Small intestine (tissue), 7 donors: ENCODE data around the gene RANBP1. TPM values are rescaled to one million over a fixed set of nuclear protein-coding genes. Genes with fewer than 3 reads are reported as not detected.

Source experiments
- DNase-seq, 2 donors: peaks; one replicate each; pipeline versions ENCODE4 v3.0.0 to v3.0.0-alpha.2; 2013
- FAIRE-seq: peaks from 2 replicates; lab custom pipeline; 2012; peaks lifted over from hg19 to GRCh38; lab: Jason Lieb, UNC
- H3K27ac ChIP-seq, 3 donors: one replicate each; pipeline ENCODE4 v1.5.1; 2013; ENCODE audit warnings: low read length in 2 of 3, mild to moderate bottlenecking in 2 of 3, control low read depth in 1 of 3, inconsistent platforms in 1 of 3, low read depth in 1 of 3, moderate library complexity in 1 of 3
- H3K27me3 ChIP-seq, 3 donors: one replicate each; pipeline ENCODE4 v1.6.1; 2013; ENCODE audit warnings: low read length in 3 of 3, inconsistent platforms in 1 of 3; ENCODE audit not compliant: control insufficient read depth in 3 of 3, insufficient read depth in 3 of 3
- H3K36me3 ChIP-seq, 3 donors: one replicate each; pipeline ENCODE4 v1.6.1; 2013; ENCODE audit warnings: low read length in 3 of 3, inconsistent platforms in 1 of 3, low read depth in 1 of 3, mild to moderate bottlenecking in 1 of 3, moderate library complexity in 1 of 3; ENCODE audit not compliant: control insufficient read depth in 3 of 3, insufficient read depth in 2 of 3
- H3K4me1 ChIP-seq, 3 donors: one replicate each; pipeline ENCODE4 v1.6.1; 2013; ENCODE audit warnings: low read length in 2 of 3, inconsistent platforms in 1 of 3, low read depth in 1 of 3, mild to moderate bottlenecking in 1 of 3, moderate library complexity in 1 of 3; ENCODE audit not compliant: control insufficient read depth in 3 of 3, insufficient read depth in 2 of 3
- H3K4me3 ChIP-seq, 3 donors: one replicate each; pipeline ENCODE4 v1.5.1; 2013; ENCODE audit warnings: low read length in 3 of 3, control low read depth in 1 of 3, inconsistent platforms in 1 of 3, low read depth in 1 of 3, mild to moderate bottlenecking in 1 of 3, moderate library complexity in 1 of 3
- H3K9me3 ChIP-seq, 2 donors: one replicate each; pipeline ENCODE4 v1.6.1; 2013; ENCODE audit warnings: low read depth in 1 of 2, low read length in 1 of 2; ENCODE audit not compliant: control insufficient read depth in 2 of 2, insufficient read depth in 1 of 2
- WGBS, 3 donors: extraction: QIAGEN DNeasy Blood & Tissue Kit; methylation state at CpG; one replicate each; pipeline ENCODE4 v1.1.7; 2013; 5-methylcytosine and 5-hydroxymethylcytosine counted together
- polyA plus RNA-seq, 4 donors: library from polyadenylated mRNA; stranded (reverse) in 3 of 4; unstranded in 1 of 4; fragments of 200-250 nt in 3 of 4; fragments of 120-200 nt in 1 of 4; gene quantifications; one replicate each; pipeline versions ENCODE4 v1.2.1 to v1.2.3, GENCODE V29; 2013
- donor health status: healthy with polysubstance abuse.
- donor health status: control.
- donor health status: control.
- donor health status: Bipolar disorder and iron deficiency.
- donor health status: healthy.

RANBP1 gene
- polyA plus RNA-seq, 4 donors = 61.5 to 184 (median 103) TPM

DNA sequence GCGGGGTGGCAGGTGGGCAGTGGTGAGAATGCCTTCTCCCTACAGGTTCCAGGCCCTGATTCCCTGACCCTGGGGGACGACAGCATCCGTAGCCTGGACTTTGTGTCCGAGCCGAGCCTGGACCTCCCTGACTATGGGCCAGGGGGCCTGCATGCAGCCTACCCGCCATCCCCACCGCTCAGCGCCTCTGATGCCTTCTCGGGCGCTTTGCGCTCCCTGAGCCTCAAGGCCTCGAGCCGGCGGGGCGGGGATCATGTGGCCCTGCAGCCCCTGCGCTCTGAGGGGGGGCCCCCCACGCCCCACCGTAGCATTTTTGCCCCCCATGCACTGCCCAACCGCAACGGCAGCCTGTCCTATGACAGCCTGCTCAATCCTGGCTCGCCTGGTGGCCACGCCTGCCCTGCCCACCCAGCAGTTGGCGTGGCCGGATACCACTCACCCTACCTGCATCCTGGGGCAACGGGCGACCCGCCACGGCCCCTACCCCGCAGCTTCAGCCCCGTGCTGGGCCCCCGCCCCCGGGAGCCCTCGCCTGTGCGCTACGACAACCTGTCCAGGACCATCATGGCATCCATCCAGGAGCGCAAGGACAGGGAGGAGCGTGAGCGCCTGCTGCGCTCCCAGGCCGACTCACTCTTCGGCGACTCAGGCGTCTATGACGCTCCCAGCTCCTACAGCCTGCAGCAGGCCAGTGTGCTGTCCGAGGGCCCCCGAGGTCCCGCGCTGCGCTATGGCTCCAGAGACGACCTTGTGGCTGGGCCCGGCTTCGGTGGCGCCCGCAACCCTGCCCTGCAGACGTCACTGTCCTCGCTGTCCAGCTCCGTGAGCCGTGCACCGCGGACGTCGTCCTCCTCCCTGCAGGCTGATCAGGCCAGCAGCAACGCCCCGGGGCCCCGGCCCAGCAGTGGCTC is 27.1 kb downstream of the RANBP1 start:
- Histone ChIP-seq H3K36me3 (peaks cover 0 to 68% (median 4%) of the 10 kb centered on the region in 3 donors), H3K4me3 (no peak overlapping the region), H3K27me3 (no peaks in the 10 kb centered on the region), H3K27ac (no peak overlapping the region), H3K4me1 (peaks cover 0 to 15% (median 4%) of the 10 kb centered on the region in 3 donors), H3K9me3 (no peaks in the 10 kb centered on the region)
- FAIRE-seq (no peak), DNase-seq (no peak)
- 91 to 94% (median 93%) methylated on average over 48 to 65 of the region's 65 CpGs for WGBS, 3 donors

DNA sequence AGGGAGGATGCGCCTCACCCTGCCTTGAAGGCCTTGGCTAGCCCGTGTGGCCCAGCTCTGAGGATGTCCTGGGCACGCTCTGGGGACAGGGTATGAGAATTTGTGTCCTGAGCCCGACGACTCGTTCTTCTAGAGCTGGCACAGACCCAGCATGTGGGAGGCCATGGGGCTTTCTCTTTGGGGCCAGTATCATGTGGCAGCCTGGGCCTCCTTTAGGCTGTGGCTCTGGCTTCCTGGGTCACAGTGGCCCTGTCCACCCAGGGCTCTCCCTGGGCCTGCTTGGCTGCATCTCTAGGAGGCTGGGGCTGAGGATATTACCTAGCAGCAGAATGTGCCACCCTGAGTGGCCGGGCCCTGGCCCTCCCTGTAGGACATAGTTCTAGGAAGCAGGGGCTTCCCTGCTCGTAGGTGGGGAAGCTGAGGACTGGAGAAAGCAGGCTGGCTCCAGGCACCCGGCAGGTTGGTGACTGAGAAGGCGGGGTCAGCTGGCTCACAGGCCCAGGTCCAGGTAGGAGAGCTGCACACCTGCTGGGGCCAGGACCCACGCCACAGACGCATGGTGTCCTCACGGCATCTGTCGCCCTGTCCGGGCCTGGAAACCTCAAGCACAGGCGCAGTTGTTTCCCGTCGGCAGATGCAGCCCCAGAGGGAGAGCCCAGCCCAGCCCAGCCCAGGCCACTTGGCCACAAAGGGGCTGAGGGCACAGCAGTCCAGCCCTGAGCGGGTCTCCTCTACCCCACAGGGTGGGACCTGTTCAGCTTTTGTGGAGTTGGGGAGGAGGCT is 28.2 kb downstream of the RANBP1 start:
- Histone ChIP-seq H3K9me3 (no peaks in the 10 kb centered on the region), H3K4me1 (peaks cover 0 to 15% (median 4%) of the 10 kb centered on the region in 3 donors), H3K4me3 (no peak overlapping the region), H3K27me3 (no peaks in the 10 kb centered on the region), H3K27ac (no peak overlapping the region), H3K36me3 (peaks cover 0 to 68% (median 4%) of the 10 kb centered on the region in 3 donors)
- WGBS, 3 donors = 86 to 87% (median 86%) methylated on average over 19 of the region's 19 CpGs
- FAIRE-seq = no peak
- no peak for DNase-seq

DNA sequence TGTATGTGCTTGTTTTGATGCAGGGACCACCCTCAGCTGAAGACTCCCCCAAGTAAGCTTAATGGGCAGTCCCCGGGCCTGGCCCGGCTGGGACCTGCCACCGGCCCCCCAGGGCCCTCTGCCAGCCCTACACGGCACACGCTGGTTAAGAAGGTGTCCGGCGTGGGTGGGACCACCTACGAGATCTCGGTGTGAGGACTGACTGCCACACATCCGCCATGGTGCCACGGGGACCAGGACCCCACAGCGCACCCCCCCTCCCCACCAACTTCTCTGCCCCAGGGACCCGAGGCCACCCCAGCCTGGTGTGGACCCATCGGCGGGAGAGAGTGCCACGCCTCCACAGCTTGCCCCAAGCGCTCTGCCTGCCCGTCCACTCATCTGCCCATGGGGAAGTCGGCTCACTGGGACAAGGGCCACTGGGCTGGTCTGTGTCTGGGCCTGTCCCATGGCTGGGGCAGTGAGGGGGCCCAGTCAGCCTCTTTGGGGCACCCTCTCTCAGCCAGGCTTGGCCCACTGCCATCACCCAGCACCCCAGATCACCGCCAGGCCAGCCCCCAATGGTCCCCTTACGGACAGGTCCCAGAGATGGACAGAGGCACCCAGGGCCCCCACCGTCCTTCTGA is 29.4 kb downstream of the RANBP1 start:
- Histone ChIP-seq H3K36me3 (peaks cover 0 to 56% (median 4%) of the 10 kb centered on the region in 3 donors), H3K4me1 (peaks cover 0 to 15% (median 4%) of the 10 kb centered on the region in 3 donors), H3K27me3 (no peaks in the 10 kb centered on the region), H3K4me3 (no peak overlapping the region), H3K9me3 (no peaks in the 10 kb centered on the region), H3K27ac (no peak overlapping the region)
- 88 to 91% (median 89%) methylated on average over 19 to 22 of the region's 22 CpGs for WGBS, 3 donors
- FAIRE-seq (no peak), DNase-seq (no peak)

DNA sequence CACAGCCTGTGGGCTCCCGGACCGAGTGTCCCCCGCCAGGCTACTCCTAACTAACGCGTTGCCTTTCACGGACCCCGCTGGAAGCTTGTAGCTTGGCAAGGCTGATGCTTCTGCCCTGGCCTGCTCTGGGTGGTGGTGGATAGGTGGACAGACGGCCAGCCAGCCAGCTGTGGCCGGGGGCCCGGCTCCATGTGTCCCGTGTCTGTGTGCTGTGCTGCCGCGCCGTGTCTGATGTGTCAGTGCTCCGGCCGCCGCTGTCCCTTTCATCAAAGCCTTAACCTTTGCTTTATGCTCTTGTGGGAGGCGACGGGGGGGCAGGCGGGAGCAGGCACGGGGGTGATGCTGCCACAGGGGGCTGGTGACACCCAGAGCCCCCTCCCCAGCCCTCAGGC is 29.9 kb downstream of the RANBP1 start:
- no peak overlapping the region for H3K4me3 ChIP-seq
- H3K36me3 ChIP-seq = peaks cover 0 to 51% (median 4%) of the 10 kb centered on the region in 3 donors

DNA sequence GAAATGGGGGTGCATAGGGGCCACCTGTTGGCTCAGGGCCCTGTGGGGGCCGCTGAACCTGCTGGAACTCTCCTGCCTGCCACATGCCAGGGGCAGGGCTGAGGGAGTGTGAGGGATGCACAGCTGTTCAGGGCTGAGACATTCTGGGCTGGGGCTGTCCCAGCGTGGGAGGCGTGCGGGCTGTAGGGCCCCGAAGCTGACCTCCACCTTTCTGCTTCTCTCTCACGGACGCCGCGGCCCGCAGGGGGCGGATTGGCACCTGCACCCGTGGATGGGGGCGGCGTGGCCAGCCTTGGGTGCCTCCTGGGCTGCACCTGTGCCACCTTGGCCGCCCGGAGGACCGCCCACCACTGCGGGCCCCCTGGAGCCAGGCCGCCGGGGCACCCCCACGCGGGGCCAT is 30.9 kb downstream of the RANBP1 start:
- Histone ChIP-seq H3K4me3 (no peak overlapping the region), H3K27ac (peak overlapping the region in 1 of 3 donors; percentile 42), H3K9me3 (no peaks in the 10 kb centered on the region), H3K27me3 (no peaks in the 10 kb centered on the region), H3K4me1 (peaks cover 0 to 15% (median 4%) of the 10 kb centered on the region in 3 donors), H3K36me3 (peaks cover 0 to 41% (median 4%) of the 10 kb centered on the region in 3 donors)
- DNase-seq (no peak), FAIRE-seq (no peak)
- 30 to 66% (median 51%) methylated on average over 14 to 22 of the region's 22 CpGs for WGBS, 3 donors

More for the DNA sequence above, 29.9 kb downstream of the RANBP1 start:
- no peak for DNase-seq
- Histone ChIP-seq H3K27me3 (no peaks in the 10 kb centered on the region), H3K4me1 (peaks cover 0 to 15% (median 4%) of the 10 kb centered on the region in 3 donors), H3K9me3 (no peaks in the 10 kb centered on the region), H3K27ac (no peak overlapping the region)
- FAIRE-seq = no peak
- 91 to 94% (median 92%) methylated on average over 15 to 21 of the region's 21 CpGs for WGBS, 3 donors

DNA sequence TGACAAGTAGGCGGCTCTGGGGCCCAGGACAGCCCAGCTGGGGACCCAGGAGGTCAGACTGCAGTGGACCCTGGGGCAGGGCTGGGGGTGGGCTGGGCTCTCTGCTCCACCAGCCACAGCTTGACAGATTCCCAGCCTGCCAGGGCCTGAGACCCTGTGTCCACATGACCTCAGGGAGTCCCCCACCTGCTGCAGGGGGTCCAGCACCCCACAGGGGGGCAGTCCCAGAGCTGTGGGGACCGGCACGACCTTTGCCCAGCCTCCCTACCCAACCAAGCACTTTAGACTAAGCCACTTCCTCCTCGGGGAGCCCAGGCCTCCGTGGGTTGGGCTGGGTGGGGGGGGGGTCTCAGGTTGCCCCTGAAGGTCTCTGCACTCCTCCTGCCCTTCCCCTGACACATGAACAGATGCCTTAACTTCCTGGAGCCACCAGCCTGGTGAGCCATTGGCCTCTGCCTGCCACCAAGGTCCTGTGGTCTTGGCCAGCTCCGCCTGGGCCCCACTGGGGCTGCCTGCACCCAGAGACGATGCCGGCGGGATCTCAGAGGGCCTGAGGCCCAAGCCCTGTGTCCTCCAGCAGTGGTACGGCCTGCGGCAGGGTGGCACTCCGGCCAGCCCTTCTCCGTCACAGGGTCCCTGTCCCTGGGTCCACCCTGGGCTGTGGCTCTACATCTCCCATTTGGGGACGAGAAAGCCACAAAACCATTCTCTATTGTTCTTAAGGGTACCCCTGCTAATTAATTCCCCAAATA is 31.5 kb downstream of the RANBP1 start:
- WGBS, 3 donors = 55 to 64% (median 59%) methylated on average over 13 to 14 of the region's 14 CpGs
- Histone ChIP-seq H3K9me3 (no peaks in the 10 kb centered on the region), H3K4me1 (peaks cover 0 to 15% (median 4%) of the 10 kb centered on the region in 3 donors), H3K27me3 (no peaks in the 10 kb centered on the region), H3K27ac (peak overlapping the region in 1 of 3 donors; percentile 42), H3K36me3 (peaks cover 0 to 35% (median 4%) of the 10 kb centered on the region in 3 donors), H3K4me3 (no peak overlapping the region)
- DNase-seq (peak; percentile 33 to 74), FAIRE-seq (no peak)

DNA sequence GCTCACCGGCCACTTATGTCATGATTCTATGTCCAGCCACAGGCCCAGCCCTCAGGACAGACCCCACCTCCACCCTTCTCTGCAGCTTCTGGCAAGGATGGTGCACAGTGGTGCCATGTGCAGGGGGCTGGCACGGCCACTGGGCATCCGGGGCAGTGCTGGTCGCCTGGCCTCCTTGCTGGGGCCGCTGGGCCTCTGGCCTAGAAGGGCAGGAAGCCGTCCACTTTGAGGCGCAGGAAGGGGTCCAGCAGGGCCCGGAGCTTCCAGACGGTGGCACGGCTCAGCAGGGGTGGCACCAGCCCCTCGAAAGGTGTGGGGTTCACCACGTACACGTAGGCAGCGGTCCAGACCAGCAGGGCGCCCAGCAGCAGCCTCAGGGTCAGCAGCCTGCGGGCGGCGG is 32.5 kb downstream of the RANBP1 start:
- WGBS, 3 donors = 85 to 91% (median 89%) methylated on average over 14 to 18 of the region's 18 CpGs
- FAIRE-seq (no peak), DNase-seq (no peak)
- no peaks in the 10 kb centered on the region for H3K9me3 ChIP-seq
- peaks cover 0 to 26% (median 4%) of the 10 kb centered on the region in 3 donors for H3K36me3 ChIP-seq
- no peak overlapping the region for H3K27ac ChIP-seq
- H3K27me3 ChIP-seq = no peaks in the 10 kb centered on the region
- H3K4me3 ChIP-seq = no peak overlapping the region
- H3K4me1 ChIP-seq = peaks cover 0 to 15% (median 4%) of the 10 kb centered on the region in 3 donors
